DMS114 treated with DMSO at 0.1 percent for 48 hours (cell line): ENCODE measurements around the gene TFAP2D.

ENCODE experiments used
- DNase-seq: peaks from one replicate; lab custom pipeline; 2025; ENCODE audit not compliant: unreplicated experiment; lab: John Stamatoyannopoulos, UW

Gene TFAP2D

GRCh38 chr6:50713226-50713625, at the start of gene TFAP2D:
TSS of gene TFAP2D (plus strand) at chr6:50713526. CDS start at chr6:50714056, 530 bp downstream.
- DNase-seq, result no peak

- DNase-seq, result no peak
These were observed 49.5 kb upstream of the TFAP2D start for GRCh38 chr6:50663806-50664205.

- DNase-seq, result no peak
These were observed 47.2 kb upstream of the TFAP2D start for GRCh38 chr6:50666089-50666488.

- DNase-seq, result no peak
These were observed 32.0 kb upstream of the TFAP2D start for GRCh38 chr6:50681213-50681824.

GRCh38 chr6:50689210-50689609, 24.1 kb upstream of the TFAP2D start:
- no peak for DNase-seq

GRCh38 chr6:50691814-50692495, 21.4 kb upstream of the TFAP2D start:
- no peak for DNase-seq

- no peak for DNase-seq
These were observed 14.8 kb upstream of the TFAP2D start for GRCh38 chr6:50698546-50698945.

GRCh38 chr6:50699051-50699775, 14.1 kb upstream of the TFAP2D start:
- DNase-seq, result no peak

GRCh38 chr6:50706575-50706974, 6.8 kb upstream of the TFAP2D start:
- no peak for DNase-seq

- DNase-seq, result no peak
These were observed 6.1 kb upstream of the TFAP2D start for GRCh38 chr6:50707191-50707590.

GRCh38 chr6:50707652-50708300, 5.5 kb upstream of the TFAP2D start:
- DNase-seq, result no peak

- DNase-seq, result no peak
These were observed 4.5 kb upstream of the TFAP2D start for GRCh38 chr6:50708664-50709365.

- DNase-seq, result no peak
These were observed 4.0 kb upstream of the TFAP2D start for GRCh38 chr6:50709366-50709734.

- DNase-seq, result no peak
These were observed 1.6 kb upstream of the TFAP2D start for GRCh38 chr6:50711686-50712085.

- no peak for DNase-seq
These were observed 1.0 kb upstream of the TFAP2D start for GRCh38 chr6:50712291-50712690.

- no peak for DNase-seq
These were observed 706 bp downstream of the TFAP2D start for GRCh38 chr6:50713977-50714486.

- no peak for DNase-seq
These were observed 1.4 kb downstream of the TFAP2D start for GRCh38 chr6:50714487-50715379.

GRCh38 chr6:50716899-50717509, 3.7 kb downstream of the TFAP2D start:
- DNase-seq, result no peak

GRCh38 chr6:50717734-50718457, 4.6 kb downstream of the TFAP2D start:
- no peak for DNase-seq
